Measurements from ENCODE around the gene MIXL1.
"Not testable (repeated sequence)": the region's sequence is repeated elsewhere in the genome, so short reads cannot be mapped to it uniquely, and the experiment has no call there.

Gene MIXL1

GRCh38 chr1:226272233-226272902, 48.9 kb downstream of the MIXL1 start:
- H3K27ac Mint-ChIP-seq; H3K27me3 Mint-ChIP-seq; ATAC-seq (replicated peaks); H3K4me3 Mint-ChIP-seq; H3K4me1 Mint-ChIP-seq (ENCODE audit: low read depth in 2 of 2); DNase-seq; H3K9me3 Mint-ChIP-seq: not testable (repeated sequence)
- H3K36me3 Mint-ChIP-seq (ENCODE audit: insufficient read depth) = peaks cover 14% of the 10 kb centered on the region

GRCh38 chr1:226274138-226274537, 50.7 kb downstream of the MIXL1 start:
- Mint-ChIP-seq H3K9me3 (no peaks in the 10 kb centered on the region), H3K27ac (peak overlapping the region in 1 of 2 donors; percentile 54), H3K4me1 (ENCODE audit: low read depth in 2 of 2) (no peaks in the 10 kb centered on the region), H3K36me3 (ENCODE audit: insufficient read depth) (peaks cover 6% of the 10 kb centered on the region), H3K27me3 (no peaks in the 10 kb centered on the region), H3K4me3 (no peak overlapping the region)
- DNase-seq = no peak
- no peak for ATAC-seq (replicated peaks)

- Mint-ChIP-seq H3K27me3 (no peaks in the 10 kb centered on the region), H3K27ac (no peak overlapping the region), H3K9me3 (no peaks in the 10 kb centered on the region), H3K4me1 (ENCODE audit: low read depth in 2 of 2) (no peaks in the 10 kb centered on the region), H3K36me3 (ENCODE audit: insufficient read depth) (peaks cover 3% of the 10 kb centered on the region), H3K4me3 (no peak overlapping the region)
- ATAC-seq (replicated peaks) = no peak
- no peak for DNase-seq
These were observed 52.7 kb downstream of the MIXL1 start for GRCh38 chr1:226276077-226276682.
